Kidney (tissue), 14 donors: ENCODE data around the gene ARHGAP1. TPM values are rescaled to one million over a fixed set of nuclear protein-coding genes. Genes with fewer than 3 reads are reported as not detected.

ENCODE experiments used
- DNase-seq, 5 donors: peaks; one replicate each; pipeline ENCODE4 v3.0.0-alpha.2; 2013 to 2020
- FAIRE-seq: peaks from 2 replicates; lab custom pipeline; 2012; peaks lifted over from hg19 to GRCh38; lab: Jason Lieb, UNC
- H3K27ac ChIP-seq, 2 donors: one replicate each; pipeline ENCODE4 v1.7.0; 2013; ENCODE audit warnings: low read depth in 2 of 2, low read length in 2 of 2, inconsistent platforms in 1 of 2
- H3K27me3 ChIP-seq: one replicate; pipeline ENCODE4 v1.7.1; 2013; ENCODE audit warnings: low read length, inconsistent platforms; ENCODE audit not compliant: control insufficient read depth, insufficient read depth
- H3K36me3 ChIP-seq, 3 donors: one replicate each; pipeline versions ENCODE4 v1.7.0 to v1.7.1; 2013; ENCODE audit warnings: low read length in 3 of 3, control low read depth in 1 of 3, inconsistent platforms in 1 of 3; ENCODE audit not compliant: insufficient read depth in 3 of 3, control insufficient read depth in 2 of 3
- H3K4me1 ChIP-seq, 3 donors: one replicate each; pipeline versions ENCODE4 v1.7.0 to v1.7.1; 2013; ENCODE audit warnings: low read length in 3 of 3, inconsistent platforms in 1 of 3, low read depth in 1 of 3; ENCODE audit not compliant: control insufficient read depth in 2 of 3, insufficient read depth in 2 of 3
- H3K4me3 ChIP-seq, 3 donors: one replicate each; pipeline versions ENCODE4 v1.7.0 to v1.8.1; 2013; ENCODE audit warnings: low read length in 3 of 3, control low read depth in 1 of 3, inconsistent platforms in 1 of 3
- H3K9ac ChIP-seq, 3 donors: one replicate each; pipeline versions ENCODE4 v1.7.0 to v1.7.1; 2013; ENCODE audit warnings: low read length in 3 of 3, control low read depth in 1 of 3, inconsistent platforms in 1 of 3
- H3K9me3 ChIP-seq, 3 donors: one replicate each; pipeline versions ENCODE4 v1.7.0 to v1.7.1; 2013; ENCODE audit warnings: low read length in 3 of 3, control low read depth in 1 of 3, inconsistent platforms in 1 of 3; ENCODE audit not compliant: control insufficient read depth in 2 of 3, insufficient read depth in 1 of 3
- intact Hi-C: fragments of 100-400 bp; cut with DNase I; formaldehyde crosslinking; loops from one replicate; pipeline ENCODE4 v1.11.1; 2022
- polyA plus RNA-seq: library from polyadenylated mRNA; stranded (reverse); fragments of 350-450 nt; fragmentation: Illumina TruSeq; extraction: RNeasy Lipid Tissue Mini Kit (QIAGEN cat#74804); gene quantifications from one replicate; pipeline ENCODE4 v1.2.3, GENCODE V29; 2014; ENCODE audit warnings: low read depth, low replicate concordance; ENCODE audit not compliant: insufficient read depth
- total RNA-seq: library from RNA; stranded (reverse); fragmentation: NEBNext Ultra II Directional; extraction: Animal tissue kit (Norgen Biotek cat#: 25700); gene quantifications from one replicate; pipeline ENCODE4 v1.2.1, GENCODE V29; 2021
- TF ChIP-seq, protein P1 (sequence below): IDR thresholded peaks from 3 replicates; pipeline ENCODE4 v1.5.1; 2012; ENCODE audit warnings: mild to moderate bottlenecking, moderate library complexity, borderline replicate concordance; ENCODE audit not compliant: insufficient read depth; ENCODE audit errors: extremely low read depth
- donor health status: control.
- donor health status: control.
- donor health status: control.
- donor health status: control.
- donor health status: control.
- donor health status: DM: yes; HTN: yes; CAD: no.
- donor health status: Normal renal cell carcinoma (clear cell type).

Gene ARHGAP1
- total and polyA plus RNA-seq, 2 donors from 2014 or later, result 35.5 to 137 TPM

DNA sequence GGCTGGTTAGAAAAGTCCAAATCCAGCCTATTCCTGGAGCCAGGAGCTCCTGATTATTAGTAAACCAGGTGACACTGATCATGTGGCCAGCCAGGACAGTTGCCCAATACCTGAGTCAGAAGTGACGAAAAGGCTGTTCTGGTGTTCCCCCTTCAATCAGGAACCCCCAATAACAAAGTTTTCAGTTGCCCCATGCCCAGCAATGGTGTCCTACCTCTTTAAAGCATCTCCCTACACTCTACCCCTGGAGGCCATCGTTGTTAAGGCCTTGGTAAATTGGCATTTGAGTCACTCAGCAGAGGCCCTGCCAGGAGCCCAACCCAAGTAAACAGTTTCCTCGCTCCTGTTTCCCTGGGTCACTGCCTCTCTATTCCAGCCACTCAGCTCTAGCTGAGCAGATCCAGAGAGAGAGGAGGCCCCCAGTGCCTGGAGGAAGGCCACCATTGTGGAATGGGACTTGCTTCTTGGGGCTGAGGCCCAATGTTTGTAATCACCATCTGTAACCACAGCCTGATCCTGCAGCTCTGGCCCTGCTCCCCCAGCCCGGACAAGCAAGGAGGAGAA lies 25.0 kb downstream of the ARHGAP1 start:
- FAIRE-seq (no peak), DNase-seq (peak in 2 of 5 donors; percentile 24 to 31)
- H3K36me3 ChIP-seq, result peaks cover 3 to 36% (median 34%) of the 10 kb centered on the region in 3 donors
- intact Hi-C loops, result no loop called here
- no peaks in the 10 kb centered on the region for H3K27me3 ChIP-seq
- no peak overlapping the region for H3K9ac ChIP-seq
- H3K4me3 ChIP-seq, result no peak overlapping the region
- TF ChIP-seq, protein P1, sequence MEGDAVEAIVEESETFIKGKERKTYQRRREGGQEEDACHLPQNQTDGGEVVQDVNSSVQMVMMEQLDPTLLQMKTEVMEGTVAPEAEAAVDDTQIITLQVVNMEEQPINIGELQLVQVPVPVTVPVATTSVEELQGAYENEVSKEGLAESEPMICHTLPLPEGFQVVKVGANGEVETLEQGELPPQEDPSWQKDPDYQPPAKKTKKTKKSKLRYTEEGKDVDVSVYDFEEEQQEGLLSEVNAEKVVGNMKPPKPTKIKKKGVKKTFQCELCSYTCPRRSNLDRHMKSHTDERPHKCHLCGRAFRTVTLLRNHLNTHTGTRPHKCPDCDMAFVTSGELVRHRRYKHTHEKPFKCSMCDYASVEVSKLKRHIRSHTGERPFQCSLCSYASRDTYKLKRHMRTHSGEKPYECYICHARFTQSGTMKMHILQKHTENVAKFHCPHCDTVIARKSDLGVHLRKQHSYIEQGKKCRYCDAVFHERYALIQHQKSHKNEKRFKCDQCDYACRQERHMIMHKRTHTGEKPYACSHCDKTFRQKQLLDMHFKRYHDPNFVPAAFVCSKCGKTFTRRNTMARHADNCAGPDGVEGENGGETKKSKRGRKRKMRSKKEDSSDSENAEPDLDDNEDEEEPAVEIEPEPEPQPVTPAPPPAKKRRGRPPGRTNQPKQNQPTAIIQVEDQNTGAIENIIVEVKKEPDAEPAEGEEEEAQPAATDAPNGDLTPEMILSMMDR, result no peak
- peaks cover 0 to 22% (median 0%) of the 10 kb centered on the region in 3 donors for H3K4me1 ChIP-seq
- H3K9me3 ChIP-seq, result no peaks in the 10 kb centered on the region
- H3K27ac ChIP-seq, result peak overlapping the region; percentile 39 to 78

DNA sequence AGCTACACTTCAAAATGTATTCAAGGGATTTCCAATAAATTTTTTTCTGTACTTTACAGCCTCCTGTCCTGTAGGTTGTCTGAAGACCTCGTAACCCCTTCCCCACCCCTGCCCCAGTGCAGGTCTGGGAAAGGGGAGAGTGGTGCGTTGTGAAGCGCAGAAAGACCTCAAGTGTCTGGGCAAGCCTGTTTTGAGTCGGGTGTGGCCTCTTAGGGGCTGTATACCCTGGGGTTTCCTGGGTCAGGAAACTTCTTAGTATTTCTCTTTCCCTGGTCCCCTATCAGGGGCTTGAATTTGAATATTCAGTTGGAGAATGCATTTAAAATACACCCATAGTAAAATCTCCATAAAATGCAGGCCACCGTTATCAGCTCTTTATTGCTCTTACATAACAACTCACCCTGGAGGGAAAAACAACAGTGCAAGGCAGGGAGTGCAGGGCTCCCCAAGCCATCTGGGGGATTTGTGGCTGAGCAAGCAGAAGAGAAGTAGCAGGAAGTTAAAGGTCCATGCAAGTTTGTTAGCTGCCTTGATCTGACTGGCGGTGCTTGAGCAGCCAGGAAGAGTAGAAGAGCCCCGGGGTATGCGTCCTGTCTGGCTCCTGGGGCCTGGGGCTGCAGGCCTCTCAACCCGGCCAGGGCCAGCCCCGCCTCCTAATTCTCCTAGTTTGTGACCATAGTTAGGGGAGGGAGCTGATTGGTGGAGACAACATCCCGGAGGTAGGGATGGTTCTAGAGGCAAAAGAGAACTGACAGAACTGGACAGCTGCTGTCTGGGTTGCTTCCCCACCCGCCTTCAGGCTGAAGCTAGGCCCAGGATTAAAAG lies 25.7 kb downstream of the ARHGAP1 start:
- Histone ChIP-seq H3K9ac (no peak overlapping the region), H3K36me3 (peaks cover 4 to 33% (median 33%) of the 10 kb centered on the region in 3 donors), H3K27ac (peak overlapping the region; percentile 39 to 78), H3K27me3 (no peaks in the 10 kb centered on the region), H3K4me3 (no peak overlapping the region), H3K9me3 (no peaks in the 10 kb centered on the region), H3K4me1 (peaks cover 0 to 22% (median 0%) of the 10 kb centered on the region in 3 donors)
- intact Hi-C loops, result no loop called here
- DNase-seq (peak in 4 of 5 donors; percentile 18 to 57 (median 30)), FAIRE-seq (no peak)
- TF ChIP-seq, protein P1, result no peak

DNA sequence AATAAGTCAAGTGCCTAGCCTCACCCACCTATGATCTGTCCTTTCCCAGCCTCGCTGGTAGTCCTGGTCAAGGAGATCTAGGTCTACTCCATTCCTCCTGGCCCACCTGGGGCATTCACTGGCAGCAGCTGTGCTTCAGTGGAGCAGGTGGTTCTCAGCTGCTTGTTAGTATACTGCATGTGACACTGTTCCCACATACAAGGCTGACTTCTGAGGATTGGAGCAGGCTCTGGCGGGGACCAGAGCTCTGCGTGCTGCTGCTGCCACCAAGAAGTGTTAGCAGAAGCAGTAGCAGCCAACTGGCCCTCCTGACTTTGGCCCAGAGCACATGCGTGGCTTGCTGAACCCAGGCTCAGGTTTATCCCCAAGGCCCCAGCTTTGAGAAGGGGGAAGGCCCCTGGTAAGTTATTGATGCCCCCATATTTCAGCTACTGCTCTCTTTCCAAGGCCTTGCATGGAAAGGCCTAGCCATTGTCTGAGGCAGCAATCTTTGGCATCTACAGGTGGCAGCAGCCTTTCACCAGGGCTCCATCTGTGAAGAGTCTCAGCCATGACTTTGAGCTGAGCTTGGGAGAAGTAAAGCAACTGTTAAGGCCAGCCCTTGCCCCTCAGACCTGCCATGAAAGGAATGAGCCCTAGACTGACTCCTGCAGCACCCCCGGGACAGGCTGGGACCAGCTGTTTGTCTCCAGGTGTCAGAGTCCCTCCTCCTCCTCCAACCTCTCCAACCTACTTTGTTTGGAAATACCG lies 26.5 kb downstream of the ARHGAP1 start:
- no peak overlapping the region for H3K4me3 ChIP-seq
- no peaks in the 10 kb centered on the region for H3K9me3 ChIP-seq
- no peaks in the 10 kb centered on the region for H3K27me3 ChIP-seq
- FAIRE-seq (no peak), DNase-seq (peak in 1 of 5 donors; percentile 60)
- no peak overlapping the region for H3K9ac ChIP-seq
- TF ChIP-seq, protein P1, result no peak
- H3K4me1 ChIP-seq, result peaks cover 0 to 22% (median 0%) of the 10 kb centered on the region in 3 donors
- intact Hi-C loops, result no loop called here
- H3K27ac ChIP-seq, result peak overlapping the region in 1 of 2 donors; percentile 78
- peaks cover 7 to 32% (median 31%) of the 10 kb centered on the region in 3 donors for H3K36me3 ChIP-seq
